Loucy (cell line): ENCODE data around the gene ADGRB3.

Source experiments
- EZH2phosphoT487 ChIP-seq: fragments of 200-600 bp; IDR thresholded peaks from 2 replicates; pipeline ENCODE4 v1.6.1; 2018; ENCODE audit warnings: antibody characterized with exemption, mild to moderate bottlenecking, moderate library complexity, borderline replicate concordance
- TF ChIP-seq, protein P1 (sequence below): fragments of 200-600 bp; sonication (generic); conservative IDR thresholded peaks from 2 replicates; pipeline ENCODE4 v1.5.1; 2014; ENCODE audit warnings: mild to moderate bottlenecking, antibody characterized with exemption, low read length

DNA sequence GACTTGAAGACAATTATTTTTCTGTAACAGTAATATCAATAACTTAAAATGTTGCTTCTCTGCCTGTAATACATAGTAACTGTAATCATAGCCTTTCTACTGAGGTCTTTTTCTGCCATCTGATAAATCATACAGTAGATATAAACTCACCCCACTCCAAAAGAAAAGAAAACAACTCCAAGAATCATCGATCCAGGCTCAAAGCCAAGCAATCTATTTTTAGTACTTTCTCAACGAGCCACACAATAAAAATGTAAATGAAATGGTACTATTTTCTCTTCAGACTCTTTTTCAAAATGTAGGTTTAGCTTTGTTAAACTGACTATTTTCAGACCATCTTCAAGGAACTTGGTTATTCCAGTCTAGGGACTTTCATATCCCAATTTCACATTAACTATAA lies 493.3 kb downstream of the ADGRB3 start:
- TF ChIP-seq EZH2phosphoT487: no peak
- TF ChIP-seq, protein P1, sequence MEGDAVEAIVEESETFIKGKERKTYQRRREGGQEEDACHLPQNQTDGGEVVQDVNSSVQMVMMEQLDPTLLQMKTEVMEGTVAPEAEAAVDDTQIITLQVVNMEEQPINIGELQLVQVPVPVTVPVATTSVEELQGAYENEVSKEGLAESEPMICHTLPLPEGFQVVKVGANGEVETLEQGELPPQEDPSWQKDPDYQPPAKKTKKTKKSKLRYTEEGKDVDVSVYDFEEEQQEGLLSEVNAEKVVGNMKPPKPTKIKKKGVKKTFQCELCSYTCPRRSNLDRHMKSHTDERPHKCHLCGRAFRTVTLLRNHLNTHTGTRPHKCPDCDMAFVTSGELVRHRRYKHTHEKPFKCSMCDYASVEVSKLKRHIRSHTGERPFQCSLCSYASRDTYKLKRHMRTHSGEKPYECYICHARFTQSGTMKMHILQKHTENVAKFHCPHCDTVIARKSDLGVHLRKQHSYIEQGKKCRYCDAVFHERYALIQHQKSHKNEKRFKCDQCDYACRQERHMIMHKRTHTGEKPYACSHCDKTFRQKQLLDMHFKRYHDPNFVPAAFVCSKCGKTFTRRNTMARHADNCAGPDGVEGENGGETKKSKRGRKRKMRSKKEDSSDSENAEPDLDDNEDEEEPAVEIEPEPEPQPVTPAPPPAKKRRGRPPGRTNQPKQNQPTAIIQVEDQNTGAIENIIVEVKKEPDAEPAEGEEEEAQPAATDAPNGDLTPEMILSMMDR: no peak
